GM12864 (cell line): ENCODE data around the gene NSD1.
A peak's percentile ranks its signal among the peaks of the same experiment; 100 is the strongest.

Experiments used
- DNase-seq: peaks from one replicate; pipeline ENCODE4 v3.0.0-alpha.2; 2011; ENCODE audit warnings: low read depth
- H3K4me3 ChIP-seq: 2 replicates; pipeline ENCODE4 v1.5.1; 2011; ENCODE audit warnings: mild to moderate bottlenecking, low read depth, low read length, control low read depth
- CTCF ChIP-seq: IDR thresholded peaks from 2 replicates; pipeline ENCODE4 v1.5.1; 2011; ENCODE audit warnings: low read depth, mild to moderate bottlenecking, moderate library complexity, low read length, control low read depth, inconsistent platforms; ENCODE audit errors: missing control alignments

Gene NSD1

GRCh38 chr5:177133096-177133852, at the start of gene NSD1:
TSS of gene NSD1 (plus strand) at chr5:177133773. CDS start at chr5:177135104, 1,331 bp downstream.
- peak; percentile 57 for DNase-seq
- TF ChIP-seq CTCF, result no peak
- peak within 1 kb of the TSS; percentile 96 for H3K4me3 ChIP-seq

DNA sequence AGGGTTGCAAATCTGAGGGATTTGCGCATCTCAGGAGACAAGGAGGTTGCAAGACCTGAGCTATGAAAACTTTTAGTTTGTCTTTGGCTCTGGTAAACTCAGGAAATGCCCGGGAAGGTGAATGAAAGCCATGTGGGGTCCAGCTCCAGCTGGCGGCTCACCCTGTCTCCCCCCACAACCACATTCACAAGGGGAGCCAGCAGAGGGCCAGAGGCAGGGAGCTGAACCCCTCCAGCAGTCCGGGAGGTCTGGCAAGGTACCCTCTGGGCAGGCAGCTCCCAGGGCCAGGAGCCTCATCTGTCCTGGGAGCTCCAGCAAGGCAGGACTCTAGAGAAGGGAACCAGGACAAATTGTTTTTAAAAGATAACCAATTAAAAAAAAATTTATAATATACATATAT, 49.4 kb upstream of the NSD1 start:
- no peak for TF ChIP-seq CTCF
- no peak overlapping the region for H3K4me3 ChIP-seq
- DNase-seq, result no peak

- TF ChIP-seq CTCF, result no peak
- H3K4me3 ChIP-seq, result no peak overlapping the region
- DNase-seq, result no peak
Measured at GRCh38 chr5:177085985-177086653, 47.5 kb upstream of the NSD1 start.

GRCh38 chr5:177086654-177087397, 46.7 kb upstream of the NSD1 start, which contains the start of gene FGFR4:
TSS of gene FGFR4 (plus strand) at chr5:177086915. CDS start at chr5:177089603, 2,688 bp downstream.
- peak within 1 kb of the TSS; percentile 54 for H3K4me3 ChIP-seq
- no peak for DNase-seq
- peak; percentile 68 for TF ChIP-seq CTCF

- no peak for TF ChIP-seq CTCF
- H3K4me3 ChIP-seq, result peak overlapping the region; percentile 54
- no peak for DNase-seq
Measured at GRCh38 chr5:177087398-177088005, 46.1 kb upstream of the NSD1 start.

GRCh38 chr5:177089127-177089526, 44.4 kb upstream of the NSD1 start:
- no peak for DNase-seq
- no peak for TF ChIP-seq CTCF

More at GRCh38 chr5:177089127-177089526, 44.4 kb upstream of the NSD1 start:
- H3K4me3 ChIP-seq, result no peak overlapping the region
